Vagina (tissue), 2 donors: Measurements from ENCODE around the gene TRIO.

Source experiments
- POLR2AphosphoS5 ChIP-seq, 2 donors: sonication (generic); formaldehyde crosslinking; IDR thresholded peaks; one replicate each; pipeline ENCODE4 v1.9.0; 2017; ENCODE audit warnings: antibody characterized with exemption in 2 of 2, mild to moderate bottlenecking in 2 of 2, low read depth in 1 of 2; ENCODE audit not compliant: insufficient read depth in 1 of 2
- TF ChIP-seq, protein P1 (sequence below), 3 experiments: fragments of 450-650 bp in 2 of 3; fragments of 200-600 bp in 1 of 3; sonication (generic) in 1 of 3; IDR thresholded peaks; one replicate each; pipeline ENCODE4 v1.5.1; 2017 to 2019; ENCODE audit warnings: antibody characterized with exemption in 3 of 3, mild to moderate bottlenecking in 2 of 3, moderate library complexity in 2 of 3

GRCh38 chr5:14153071-14153864, 10.1 kb downstream of the TRIO start:
- TF ChIP-seq, protein P1, sequence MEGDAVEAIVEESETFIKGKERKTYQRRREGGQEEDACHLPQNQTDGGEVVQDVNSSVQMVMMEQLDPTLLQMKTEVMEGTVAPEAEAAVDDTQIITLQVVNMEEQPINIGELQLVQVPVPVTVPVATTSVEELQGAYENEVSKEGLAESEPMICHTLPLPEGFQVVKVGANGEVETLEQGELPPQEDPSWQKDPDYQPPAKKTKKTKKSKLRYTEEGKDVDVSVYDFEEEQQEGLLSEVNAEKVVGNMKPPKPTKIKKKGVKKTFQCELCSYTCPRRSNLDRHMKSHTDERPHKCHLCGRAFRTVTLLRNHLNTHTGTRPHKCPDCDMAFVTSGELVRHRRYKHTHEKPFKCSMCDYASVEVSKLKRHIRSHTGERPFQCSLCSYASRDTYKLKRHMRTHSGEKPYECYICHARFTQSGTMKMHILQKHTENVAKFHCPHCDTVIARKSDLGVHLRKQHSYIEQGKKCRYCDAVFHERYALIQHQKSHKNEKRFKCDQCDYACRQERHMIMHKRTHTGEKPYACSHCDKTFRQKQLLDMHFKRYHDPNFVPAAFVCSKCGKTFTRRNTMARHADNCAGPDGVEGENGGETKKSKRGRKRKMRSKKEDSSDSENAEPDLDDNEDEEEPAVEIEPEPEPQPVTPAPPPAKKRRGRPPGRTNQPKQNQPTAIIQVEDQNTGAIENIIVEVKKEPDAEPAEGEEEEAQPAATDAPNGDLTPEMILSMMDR (IDR thresholded peaks at IDR 0.05), result no peak
- no peak for TF ChIP-seq POLR2AphosphoS5 (IDR thresholded peaks at IDR 0.05; ENCODE audit: insufficient read depth in 1 of 2, low read depth in 1 of 2)
